K562 (cell line): Measurements from ENCODE around the gene SRGAP2B. TPM values are rescaled to one million over a fixed set of nuclear protein-coding genes. Genes with fewer than 3 reads are reported as not detected.
"Not testable (repeated sequence)": the region's sequence is repeated elsewhere in the genome, so short reads cannot be mapped to it uniquely, and the experiment has no call there.

ENCODE experiments used
- ATAC-seq: fragments of 200-7000 bp; cut with Tn5 transposase; 3 replicates; pipeline ENCODE4 v1.9.1; 2020; ENCODE audit warnings: moderate library complexity
- BruUV-seq: library from RNA; stranded (reverse); fragments of 400-500 nt; replicated peaks from 2 replicates; lab custom pipeline; 2021; lab: Mats Ljungman, UMichigan
- CTCF ChIA-PET: fragments of 300-600 bp; formaldehyde crosslinking; extraction: SDS; loops from one replicate; lab custom pipeline; 2021; ENCODE audit warnings: low intra/inter-chr PET ratio; lab: Yijun Ruan, JAX
- POLR2A ChIA-PET: fragments of 300-600, 350-650 bp; sonication (Branson Sonifier 250); formaldehyde crosslinking; extraction: SDS; loops from one replicate; lab custom pipeline; 2021; ENCODE audit warnings: antibody characterized with exemption, inconsistent platforms; lab: Yijun Ruan, JAX
- DNase-seq, 4 experiments: peaks; one replicate each; pipeline versions ENCODE4 v3.0.0 to v3.0.0-alpha.2; 2011 to 2018; ENCODE audit warnings: low spot score in 3 of 4, mixed read lengths in 3 of 4; ENCODE audit errors: extremely low read depth in 1 of 4
- FAIRE-seq: peaks from 2 replicates; lab custom pipeline; 2011; peaks lifted over from hg19 to GRCh38; lab: Jason Lieb, UNC
- H2AFZ ChIP-seq: 2 replicates; pipeline ENCODE4 v1.6.0; 2011; ENCODE audit warnings: low read depth, low read length, control low read depth, inconsistent platforms
- H3K27ac ChIP-seq: fragments of 200-600 bp; 3 replicates; pipeline ENCODE4 v1.8.0; 2011; ENCODE audit warnings: low read depth, mild to moderate bottlenecking, control low read depth, inconsistent platforms, low read length, moderate library complexity, mixed read lengths; ENCODE audit errors: extremely low read depth
- H3K27me3 ChIP-seq, 2 experiments: fragments of 300-600 bp in 1 of 2; 2 replicates in 1 of 2; 3 replicates in 1 of 2; pipeline versions ENCODE4 v1.6.0 to v1.8.0; 2011; ENCODE audit warnings: inconsistent platforms in 2 of 2, low read length in 2 of 2, mild to moderate bottlenecking in 1 of 2, mixed read lengths in 1 of 2, moderate library complexity in 1 of 2; ENCODE audit not compliant: control insufficient read depth in 2 of 2, insufficient read depth in 2 of 2
- H3K36me3 ChIP-seq: fragments of 300-600 bp; 3 replicates; pipeline ENCODE4 v1.8.0; 2011; ENCODE audit warnings: mild to moderate bottlenecking, low read length, inconsistent platforms; ENCODE audit not compliant: control insufficient read depth, insufficient read depth
- H3K4me1 ChIP-seq, 2 experiments: fragments of 200-600 bp in 1 of 2; replicated peaks in 1 of 2; 2 replicates in 1 of 2; 3 replicates in 1 of 2; pipeline versions ENCODE4 v1.5.1 to v1.8.0; 2011; ENCODE audit warnings: inconsistent platforms in 2 of 2, low read length in 2 of 2, mild to moderate bottlenecking in 1 of 2, mixed read lengths in 1 of 2, moderate library complexity in 1 of 2; ENCODE audit not compliant: control insufficient read depth in 2 of 2, insufficient read depth in 2 of 2
- H3K4me2 ChIP-seq: 2 replicates; pipeline ENCODE4 v1.6.1; 2011; ENCODE audit warnings: low read length, control low read depth, inconsistent platforms, mixed read lengths; ENCODE audit not compliant: insufficient read depth
- H3K4me3 ChIP-seq: fragments of 200-600 bp; sonication (generic), shearing (Covaris generic); 2 replicates; pipeline ENCODE4 v1.5.1; 2016; ENCODE audit warnings: control low read depth, inconsistent platforms
- H3K79me2 ChIP-seq: fragments of 200-600 bp; 3 replicates; pipeline ENCODE4 v1.8.0; 2011; ENCODE audit warnings: low read length, inconsistent platforms; ENCODE audit not compliant: control insufficient read depth, insufficient read depth
- H3K9ac ChIP-seq, 2 experiments: 2 replicates each; pipeline versions ENCODE4 v1.6.0 to v1.6.1; 2011; ENCODE audit warnings: low read depth in 2 of 2, low read length in 2 of 2, control low read depth in 1 of 2, inconsistent platforms in 1 of 2, mild to moderate bottlenecking in 1 of 2, mixed read lengths in 1 of 2; ENCODE audit not compliant: insufficient read depth in 1 of 2
- H3K9me1 ChIP-seq: one replicate; pipeline ENCODE4 v1.6.0; 2011; ENCODE audit warnings: inconsistent platforms, mild to moderate bottlenecking, low read length, moderate library complexity; ENCODE audit not compliant: control insufficient read depth, insufficient read depth
- H3K9me3 ChIP-seq: replicated peaks from 2 replicates; pipeline ENCODE4 v1.5.1; 2011; ENCODE audit warnings: low read depth, low read length, inconsistent platforms; ENCODE audit not compliant: control insufficient read depth, insufficient read depth
- H4K20me1 ChIP-seq: replicated peaks from 2 replicates; pipeline ENCODE4 v1.6.1; 2011; ENCODE audit warnings: low read length, inconsistent platforms, mixed read lengths; ENCODE audit not compliant: control insufficient read depth, insufficient read depth
- HNRNPLL ChIP-seq: fragments of 200-400 bp; formaldehyde crosslinking; IDR thresholded peaks from 2 replicates; pipeline ENCODE4 v1.6.1; 2017; ENCODE audit warnings: low read length, low read depth, mild to moderate bottlenecking; ENCODE audit not compliant: poor library complexity, severe bottlenecking
- WGBS: fragments of 100-300 bp; shearing (Covaris generic); methylation state at CpG from one replicate; pipeline ENCODE4 v1.1.6; 2016; ENCODE audit warnings: low coverage, mixed read lengths; ENCODE audit not compliant: insufficient coverage; ENCODE audit errors: missing lambda C conversion rate; 5-methylcytosine and 5-hydroxymethylcytosine counted together
- in situ Hi-C: fragments of 300-500 bp; cut with MboI; formaldehyde crosslinking; loops from 4 replicates; pipeline ENCODE4 v1.15.0; 2018; ENCODE audit warnings: inconsistent platforms, mixed read lengths
- intact Hi-C: fragments of 100-400 bp; cut with micrococcal nuclease; formaldehyde crosslinking; loops from 2 replicates; pipeline ENCODE4 v1.14.2; 2022
- polyA plus RNA-seq, 8 experiments: library from polyadenylated mRNA; depleted of rRNA in 4 of 8; stranded (reverse) in 5 of 8; unstranded in 3 of 8; fragments of >200 nt; fragmentation: Nextera tagmentation in 2 of 8; fragmentation: Illumina TruSeq in 1 of 8; extraction: Ambion mirVana in 2 of 8; extraction: Trizol in 1 of 8; gene quantifications; 2 replicates each; pipeline versions ENCODE4 v1.2.1 to v1.2.3, GENCODE V29; 2011 to 2014; ENCODE audit warnings: inconsistent platforms in 1 of 8, missing spikeins in 1 of 8
- total RNA-seq, 7 experiments: library from RNA; depleted of rRNA in 6 of 7; stranded (reverse); fragments of >200 nt in 6 of 7; fragmentation: Illumina TruSeq in 2 of 7; extraction: Trizol in 2 of 7; gene quantifications; 2 replicates each; pipeline versions ENCODE4 v1.2.1 to v1.2.3, GENCODE V29; 2011 to 2021; ENCODE audit warnings: low replicate concordance in 1 of 7
- TF ChIP-seq, protein P1 (sequence below), 2 experiments: IDR thresholded peaks; 2 replicates each; pipeline ENCODE4 v1.6.1; 2011; ENCODE audit warnings: borderline replicate concordance in 1 of 2, control low read depth in 1 of 2, low read depth in 1 of 2, low read length in 1 of 2, mild to moderate bottlenecking in 1 of 2, mixed read lengths in 1 of 2, moderate library complexity in 1 of 2; ENCODE audit not compliant: insufficient read depth in 1 of 2, insufficient read length in 1 of 2, poor library complexity in 1 of 2, severe bottlenecking in 1 of 2; ENCODE audit errors: extremely low read depth in 1 of 2

Gene SRGAP2B
- total and polyA plus RNA-seq, 9 of the 15 experiments (the other 6 are each of a cell fraction or from before 2014, with no cell fraction given) = 2.5 to 17.6 (median 4.0) TPM

DNA sequence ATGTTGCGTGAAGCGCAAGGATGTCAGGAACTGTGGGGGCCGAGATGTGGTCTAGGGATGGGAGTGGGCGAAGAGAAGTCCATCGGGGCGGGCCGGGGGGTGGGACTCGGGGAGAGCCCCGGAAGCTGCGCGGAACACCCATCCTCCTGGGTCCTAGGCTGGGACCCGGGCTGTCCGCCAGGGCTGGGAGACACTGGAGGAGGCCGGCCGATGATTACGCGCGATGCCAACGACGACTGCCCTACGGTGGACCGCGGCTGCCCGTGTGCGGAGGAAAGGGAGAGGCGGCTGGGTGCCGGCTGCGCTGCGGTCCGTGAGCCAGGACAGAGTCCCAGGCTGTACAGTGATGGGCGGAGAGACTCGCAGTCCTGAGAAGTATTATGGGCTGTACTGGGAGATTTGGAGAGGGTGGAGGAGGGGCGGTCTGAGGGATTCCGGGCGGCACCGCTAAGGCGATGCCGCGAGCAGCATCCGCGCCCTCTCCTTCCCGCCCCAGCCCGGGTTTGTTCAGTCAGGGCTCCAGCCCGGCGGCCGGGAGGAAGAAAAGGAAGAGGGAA, 395 bp downstream of the SRGAP2B start:
- no CpG with 5 or more reads among the region's 46 CpGs for WGBS
- FAIRE-seq, DNase-seq, POLR2A ChIA-PET, H3K4me2 ChIP-seq, in situ Hi-C loops, H4K20me1 ChIP-seq, H3K9me3 ChIP-seq, BruUV-seq, H2AFZ ChIP-seq, H3K27me3 ChIP-seq, H3K27ac ChIP-seq, CTCF ChIA-PET, H3K79me2 ChIP-seq, H3K9ac ChIP-seq, H3K4me1 ChIP-seq, intact Hi-C loops, H3K9me1 ChIP-seq, H3K36me3 ChIP-seq: not testable (repeated sequence)
- TF ChIP-seq HNRNPLL = peak; percentile 49
- 0 out of 2 replicates have a peak overlapping the region, but pooled peaks have one; percentile 27 for H3K4me3 ChIP-seq
- ATAC-seq = peak; percentile 46

DNA sequence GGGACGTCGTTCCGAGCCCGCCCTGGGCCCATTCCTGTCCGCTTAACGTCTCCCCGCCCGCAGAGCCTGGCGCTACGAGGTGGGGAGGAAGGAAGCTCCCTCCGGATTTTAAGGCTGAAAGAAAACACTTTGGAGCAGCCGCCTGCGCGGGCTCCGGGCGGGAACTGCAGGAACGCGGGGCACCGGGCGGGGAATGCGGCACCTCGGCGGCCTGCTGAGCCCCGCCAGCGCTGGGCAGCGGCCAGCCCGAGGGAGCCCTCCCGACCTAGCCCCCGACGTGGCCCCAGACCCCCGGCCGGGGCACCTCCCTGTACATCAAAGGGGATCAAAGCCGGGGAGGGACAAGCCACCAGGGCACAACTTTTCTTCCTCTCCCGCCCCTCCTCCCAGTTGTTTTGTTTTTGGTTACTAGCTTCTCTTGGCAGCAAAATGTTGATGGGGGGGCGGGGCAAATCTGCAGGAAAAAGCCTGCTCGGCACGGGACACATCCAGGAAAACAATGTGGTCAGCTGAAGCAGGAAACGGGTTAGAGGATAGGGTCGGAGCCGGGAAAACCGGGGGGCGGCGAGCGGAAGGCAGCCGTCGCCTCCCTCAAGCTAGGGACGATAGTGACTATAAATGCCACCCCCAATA, 1.5 kb downstream of the SRGAP2B start:
- BruUV-seq, H3K9me1 ChIP-seq, H3K27ac ChIP-seq, H3K4me1 ChIP-seq, POLR2A ChIA-PET, H3K4me2 ChIP-seq, H3K36me3 ChIP-seq, in situ Hi-C loops, H4K20me1 ChIP-seq, intact Hi-C loops, H3K27me3 ChIP-seq, ATAC-seq, H3K79me2 ChIP-seq, FAIRE-seq, H3K9me3 ChIP-seq, H3K4me3 ChIP-seq, CTCF ChIA-PET, H2AFZ ChIP-seq: not testable (repeated sequence)
- TF ChIP-seq, protein P1, sequence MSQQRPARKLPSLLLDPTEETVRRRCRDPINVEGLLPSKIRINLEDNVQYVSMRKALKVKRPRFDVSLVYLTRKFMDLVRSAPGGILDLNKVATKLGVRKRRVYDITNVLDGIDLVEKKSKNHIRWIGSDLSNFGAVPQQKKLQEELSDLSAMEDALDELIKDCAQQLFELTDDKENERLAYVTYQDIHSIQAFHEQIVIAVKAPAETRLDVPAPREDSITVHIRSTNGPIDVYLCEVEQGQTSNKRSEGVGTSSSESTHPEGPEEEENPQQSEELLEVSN (IDR thresholded peaks at IDR 0.05; ENCODE audit: borderline replicate concordance in 1 of 2, extremely low read depth in 1 of 2, insufficient read depth in 1 of 2, insufficient read length in 1 of 2, low read depth in 1 of 2, low read length in 1 of 2, poor library complexity in 1 of 2, severe bottlenecking in 1 of 2) = peak in 1 of 2 experiments; percentile 14
- DNase-seq = peak in 1 of 4 experiments; percentile 0
- 25% methylated on average over 8 of the region's 47 CpGs for WGBS
- peak overlapping the region in 1 of 2 experiments; percentile 52; a peak in 1 of 4 replicates for H3K9ac ChIP-seq

DNA sequence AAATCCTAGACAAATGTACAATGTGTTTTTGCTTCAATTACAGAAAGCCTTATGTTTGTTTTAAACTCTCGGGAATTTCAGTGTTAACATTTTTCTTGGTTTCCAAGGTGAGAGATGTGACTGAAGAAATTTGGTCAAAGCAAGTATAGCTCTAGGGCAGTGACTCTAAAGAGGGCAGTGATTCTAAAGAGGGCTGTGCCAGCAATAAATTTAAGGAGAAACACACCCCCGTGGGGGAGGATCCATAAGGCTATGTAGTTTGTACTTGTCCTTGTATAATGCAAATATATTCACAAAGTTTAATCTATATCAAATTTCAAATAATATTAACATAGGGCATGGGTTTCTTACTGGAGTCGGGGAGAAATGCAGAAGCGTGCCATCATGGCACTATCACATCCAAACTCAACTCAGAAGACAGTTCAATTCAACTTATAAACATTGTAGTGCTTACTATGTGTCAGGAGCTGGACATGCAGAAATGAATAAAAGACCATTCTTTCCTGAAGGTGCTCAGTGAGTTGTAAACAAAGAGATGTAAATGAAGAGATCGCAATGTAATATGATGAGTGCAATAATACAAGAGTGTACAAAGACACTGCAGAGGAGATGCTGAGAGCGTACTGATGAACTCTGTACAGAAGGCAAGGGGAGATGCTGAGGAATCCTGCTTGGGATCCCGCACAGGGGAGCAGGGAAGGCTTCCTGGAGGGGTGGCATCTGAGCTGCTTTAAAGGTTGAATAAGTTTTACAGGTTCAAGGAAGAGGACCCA, 12.5 kb downstream of the SRGAP2B start:
- H3K27ac ChIP-seq, ATAC-seq, CTCF ChIA-PET, H3K9me3 ChIP-seq, H3K4me2 ChIP-seq, FAIRE-seq, H3K36me3 ChIP-seq, BruUV-seq, H3K27me3 ChIP-seq, H3K4me1 ChIP-seq, H3K9ac ChIP-seq, intact Hi-C loops, H3K4me3 ChIP-seq, H2AFZ ChIP-seq, H3K9me1 ChIP-seq, DNase-seq, in situ Hi-C loops, POLR2A ChIA-PET, H3K79me2 ChIP-seq, H4K20me1 ChIP-seq: not testable (repeated sequence)
- WGBS = 60% methylated on average over 1 of the region's 7 CpGs
